Spleen (tissue), 11 donors: ENCODE results near the gene CDHR2. TPM values are rescaled to one million over a fixed set of nuclear protein-coding genes. Genes with fewer than 3 reads are reported as not detected.

Experiments used
- DNase-seq: peaks from one replicate; pipeline ENCODE4 v3.0.0-alpha.2; 2020
- H3K27ac ChIP-seq, 8 donors: fragments of 200-600 bp; sonication (generic) in 7 of 8; 1 replicate in 4 of 8; 2 replicates in 4 of 8; pipeline versions ENCODE4 v1.5.0 to v1.8.0; 2016 to 2021; ENCODE audit warnings: inconsistent platforms in 4 of 8, mild to moderate bottlenecking in 4 of 8, moderate library complexity in 1 of 8
- H3K27me3 ChIP-seq, 7 donors: fragments of 200-600 bp; sonication (generic) in 6 of 7; replicated peaks in 1 of 7; 1 replicate in 4 of 7; 2 replicates in 3 of 7; pipeline versions ENCODE4 v1.5.0 to v1.8.0; 2016 to 2021; ENCODE audit warnings: inconsistent platforms in 3 of 7, mild to moderate bottlenecking in 1 of 7
- H3K36me3 ChIP-seq, 6 donors: fragments of 200-600 bp; sonication (generic) in 5 of 6; 1 replicate in 4 of 6; 2 replicates in 2 of 6; pipeline versions ENCODE4 v1.5.0 to v1.8.0; 2016 to 2021; ENCODE audit warnings: inconsistent platforms in 2 of 6
- H3K4me1 ChIP-seq, 6 donors: fragments of 200-600 bp; sonication (generic) in 5 of 6; 1 replicate in 3 of 6; 2 replicates in 3 of 6; pipeline versions ENCODE4 v1.5.0 to v1.8.0; 2016 to 2021; ENCODE audit warnings: inconsistent platforms in 3 of 6
- H3K4me3 ChIP-seq, 8 donors: fragments of 200-600 bp; sonication (generic) in 7 of 8; 1 replicate in 4 of 8; 2 replicates in 4 of 8; pipeline versions ENCODE4 v1.5.0 to v1.8.0; 2016 to 2021; ENCODE audit warnings: inconsistent platforms in 4 of 8, mild to moderate bottlenecking in 4 of 8, moderate library complexity in 2 of 8
- H3K9me3 ChIP-seq, 8 donors: fragments of 200-600 bp; sonication (generic) in 7 of 8; 1 replicate in 4 of 8; 2 replicates in 4 of 8; pipeline versions ENCODE4 v1.5.0 to v1.8.0; 2016 to 2021; ENCODE audit warnings: inconsistent platforms in 4 of 8
- CTCF ChIP-seq, 11 experiments: fragments of 200-600 bp in 7 of 11; fragments of 450-650 bp in 4 of 11; sonication (generic) in 4 of 11; IDR thresholded peaks in 8 of 11; conservative IDR thresholded peaks in 3 of 11; 1 replicate in 7 of 11; 2 replicates in 4 of 11; pipeline versions ENCODE4 v1.4.0 to v1.8.0; 2016 to 2021; ENCODE audit warnings: antibody characterized with exemption in 11 of 11, inconsistent platforms in 4 of 11, mild to moderate bottlenecking in 1 of 11
- POLR2A ChIP-seq, 3 donors: fragments of 450-650 bp; IDR thresholded peaks; one replicate each; pipeline ENCODE4 v1.5.1; 2017; ENCODE audit warnings: antibody characterized with exemption in 3 of 3, mild to moderate bottlenecking in 1 of 3
- POLR2AphosphoS5 ChIP-seq, 3 donors: sonication (generic); formaldehyde crosslinking; IDR thresholded peaks; one replicate each; pipeline ENCODE4 v1.5.1; 2017; ENCODE audit warnings: antibody characterized with exemption in 3 of 3
- WGBS, 5 donors: extraction: QIAGEN DNeasy Blood & Tissue Kit in 3 of 5; methylation state at CpG; one replicate each; pipeline versions ENCODE4 v1.1.5 to v1.1.7; 2013 to 2018; 5-methylcytosine and 5-hydroxymethylcytosine counted together
- intact Hi-C: fragments of 100-400 bp; cut with DNase I; formaldehyde crosslinking; loops from one replicate; pipeline ENCODE4 v1.15.0; 2023; ENCODE audit warnings: low total_unique reads
- polyA plus RNA-seq, 3 donors: library from polyadenylated mRNA; stranded (reverse); fragments of 200-250 nt; gene quantifications; one replicate each; pipeline ENCODE4 v1.2.1, GENCODE V29; 2013
- total RNA-seq, 7 donors: library from RNA; depleted of rRNA in 3 of 7; stranded (reverse); fragments of >200 nt in 3 of 7; fragmentation: NEBNext Ultra II Directional in 4 of 7; extraction: Animal tissue kit (Norgen Biotek cat#: 25700) in 4 of 7; gene quantifications; one replicate each; pipeline versions ENCODE4 v1.1.0 to v1.2.1, GENCODE V29; 2016 to 2021
- donor health status: healthy with polysubstance abuse.
- donor health status: DM: no; HTN: no; CAD: no; lungs with moderate emphysema.
- donor health status: DM: no; HTN: no; CAD: no.
- donor health status: Bipolar disorder and iron deficiency.
- donor health status: healthy.
- donor health status: DM: no; HTN: no; CAD: no.
- donor health status: DM: yes; HTN: yes; CAD: no.

Gene CDHR2
- total and polyA plus RNA-seq, 10 donors, result 0.02 to 1.4 (median 0.33) TPM; not detected in 2

- Histone ChIP-seq H3K9me3 (no peaks in the 10 kb centered on the region), H3K4me3 (no peak overlapping the region), H3K27me3 (peaks cover 0 to 10% (median 0%) of the 10 kb centered on the region in 7 donors), H3K4me1 (peaks cover 0 to 8% (median 2%) of the 10 kb centered on the region in 6 donors), H3K27ac (no peak overlapping the region), H3K36me3 (no peaks in the 10 kb centered on the region)
- WGBS, 5 donors, result 85 to 90% (median 86%) methylated on average over 29 to 37 of the region's 37 CpGs
- intact Hi-C loops, result no loop called here
- DNase-seq, result no peak
- TF ChIP-seq CTCF (IDR thresholded peaks at IDR 0.05 in 8 of 11, conservative IDR thresholded peaks at IDR 0.05 in 3 of 11) (no peak), POLR2A (IDR thresholded peaks at IDR 0.05) (no peak), POLR2AphosphoS5 (IDR thresholded peaks at IDR 0.05) (no peak)
Measured at GRCh38 chr5:176575488-176576422, 26.6 kb downstream of the CDHR2 start.

DNA sequence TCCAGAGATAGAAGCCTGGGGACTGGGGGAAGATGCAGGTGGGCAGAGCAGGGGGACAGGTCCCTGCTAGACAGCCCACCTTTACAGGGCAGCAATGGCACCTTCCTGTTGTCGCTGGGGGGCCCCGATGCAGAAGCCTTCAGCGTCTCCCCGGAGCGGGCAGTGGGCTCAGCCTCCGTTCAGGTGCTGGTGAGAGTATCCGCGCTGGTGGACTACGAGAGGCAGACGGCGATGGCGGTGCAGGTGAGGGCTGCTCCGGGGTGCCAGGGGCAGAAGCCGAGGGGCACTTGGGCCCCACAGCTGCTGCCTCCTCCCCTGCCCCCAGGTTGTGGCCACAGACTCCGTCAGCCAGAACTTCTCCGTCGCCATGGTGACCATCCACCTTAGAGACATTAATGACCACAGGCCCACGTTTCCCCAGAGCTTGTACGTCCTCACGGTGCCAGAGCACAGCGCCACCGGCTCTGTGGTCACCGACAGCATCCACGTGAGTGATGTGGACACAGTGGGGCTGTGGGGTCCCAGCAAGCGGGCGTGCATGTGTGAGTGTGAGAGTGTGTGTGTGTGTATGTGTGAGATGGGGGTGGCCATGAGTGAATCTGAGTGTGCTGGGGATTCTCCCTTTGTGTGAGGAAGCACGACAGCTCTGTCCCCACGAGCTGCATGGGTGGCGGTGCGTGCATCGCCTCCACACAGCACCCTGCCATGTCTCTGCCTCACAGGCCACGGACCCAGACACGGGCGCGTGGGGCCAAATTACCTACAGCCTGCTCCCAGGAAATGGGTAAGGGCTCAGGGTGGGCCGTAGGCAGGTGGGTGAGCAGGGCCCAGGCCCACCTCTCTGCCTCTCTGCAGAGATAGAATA, 28.4 kb downstream of the CDHR2 start:
- no peak for TF ChIP-seq CTCF (IDR thresholded peaks at IDR 0.05 in 8 of 11, conservative IDR thresholded peaks at IDR 0.05 in 3 of 11)
- TF ChIP-seq POLR2A (IDR thresholded peaks at IDR 0.05), result no peak
- 76 to 85% (median 81%) methylated on average over 25 to 36 of the region's 36 CpGs for WGBS, 5 donors
- DNase-seq, result no peak

GRCh38 chr5:176578391-176578808, 29.3 kb downstream of the CDHR2 start:
- intact Hi-C loops, result no loop called here
- Histone ChIP-seq H3K4me1 (peaks cover 0 to 8% (median 2%) of the 10 kb centered on the region in 6 donors), H3K9me3 (no peaks in the 10 kb centered on the region), H3K36me3 (no peaks in the 10 kb centered on the region), H3K27ac (no peak overlapping the region), H3K27me3 (peaks cover 0 to 10% (median 0%) of the 10 kb centered on the region in 7 donors), H3K4me3 (no peak overlapping the region)
- WGBS, 5 donors, result 39 to 45% (median 43%) methylated on average over 11 to 15 of the region's 15 CpGs
- no peak for DNase-seq
- TF ChIP-seq CTCF (IDR thresholded peaks at IDR 0.05 in 8 of 11, conservative IDR thresholded peaks at IDR 0.05 in 3 of 11) (peak in 10 of 11 experiments; percentile 11 to 62 (median 44)), POLR2A (IDR thresholded peaks at IDR 0.05) (no peak)

More for the DNA sequence above, 28.4 kb downstream of the CDHR2 start:
- Histone ChIP-seq H3K4me3 (no peak overlapping the region), H3K36me3 (no peaks in the 10 kb centered on the region), H3K9me3 (no peaks in the 10 kb centered on the region), H3K27me3 (peaks cover 0 to 10% (median 0%) of the 10 kb centered on the region in 7 donors), H3K27ac (no peak overlapping the region), H3K4me1 (peaks cover 0 to 8% (median 2%) of the 10 kb centered on the region in 6 donors)
- intact Hi-C loops, result no loop called here
